RWPE2 (cell line): Measurements from ENCODE around the gene MAP4K3.

Experiments used
- ATAC-seq: fragments of 200-7000 bp; cut with Tn5 transposase; 3 replicates; pipeline ENCODE4 v1.9.1; 2021; ENCODE audit warnings: low read depth
- DNase-seq: peaks from one replicate; pipeline ENCODE4 v3.0.0-alpha.2; 2020; ENCODE audit warnings: low spot score
- H3K27ac ChIP-seq: fragments of 450-650 bp; 2 replicates; pipeline ENCODE4 v1.5.1; 2017; ENCODE audit warnings: mild to moderate bottlenecking; ENCODE audit not compliant: poor library complexity, severe bottlenecking
- H3K27me3 ChIP-seq: fragments of 250-450 bp; sonication (Bioruptor Pico); 2 replicates; pipeline ENCODE4 v1.5.1; 2021; ENCODE audit warnings: mild to moderate bottlenecking, moderate library complexity; ENCODE audit not compliant: insufficient read depth, poor library complexity, severe bottlenecking
- H3K36me3 ChIP-seq: fragments of 250-450 bp; sonication (Bioruptor Pico); 2 replicates; pipeline ENCODE4 v1.5.1; 2020; ENCODE audit warnings: low read depth, mild to moderate bottlenecking, moderate library complexity
- H3K4me1 ChIP-seq: fragments of 250-450 bp; sonication (Bioruptor Pico); 2 replicates; pipeline ENCODE4 v1.5.1; 2021; ENCODE audit warnings: mild to moderate bottlenecking, moderate library complexity; ENCODE audit not compliant: insufficient read depth, poor library complexity, severe bottlenecking
- H3K4me3 ChIP-seq: fragments of 250-450 bp; sonication (Bioruptor Pico); 2 replicates; pipeline ENCODE4 v1.5.1; 2021; ENCODE audit warnings: mild to moderate bottlenecking, moderate library complexity; ENCODE audit not compliant: severe bottlenecking
- H3K9me3 ChIP-seq: fragments of 250-450 bp; sonication (Bioruptor Pico); 2 replicates; pipeline ENCODE4 v1.5.1; 2021; ENCODE audit warnings: mild to moderate bottlenecking, moderate library complexity; ENCODE audit not compliant: severe bottlenecking
- CTCF ChIP-seq: fragments of 450-650 bp; IDR thresholded peaks from one replicate; pipeline ENCODE4 v1.5.1; 2017; ENCODE audit warnings: mild to moderate bottlenecking, moderate library complexity; ENCODE audit not compliant: poor library complexity, severe bottlenecking

Gene MAP4K3

GRCh38 chr2:39210846-39211245, 226.2 kb downstream of the MAP4K3 start:
- TF ChIP-seq CTCF = no peak
- no peaks in the 10 kb centered on the region for H3K27me3 ChIP-seq
- H3K4me1 ChIP-seq = no peaks in the 10 kb centered on the region
- DNase-seq = no peak
- no peaks in the 10 kb centered on the region for H3K9me3 ChIP-seq
- no peaks in the 10 kb centered on the region for H3K36me3 ChIP-seq
- no peak overlapping the region for H3K27ac ChIP-seq
- ATAC-seq = no peak
- H3K4me3 ChIP-seq = no peak overlapping the region

DNA sequence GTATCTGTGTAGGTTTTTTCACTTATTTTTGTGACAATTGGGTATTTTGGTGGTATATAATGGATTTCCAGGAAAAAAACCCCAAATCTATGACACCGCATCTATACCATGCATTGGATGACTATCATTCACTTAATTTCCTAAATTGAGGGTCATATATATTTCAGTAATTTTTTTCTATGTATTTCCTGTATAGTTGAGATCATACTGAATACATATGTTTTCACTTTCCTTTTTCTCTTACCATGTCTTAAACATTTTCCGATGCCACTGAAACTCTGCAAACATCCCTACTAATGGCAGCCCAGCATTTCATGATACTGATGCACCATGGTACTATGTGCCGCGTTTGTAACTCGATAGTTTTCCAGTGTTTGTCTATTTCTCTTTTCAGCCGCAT, 233.7 kb downstream of the MAP4K3 start:
- H3K4me3 ChIP-seq = no peak overlapping the region
- H3K9me3 ChIP-seq = no peaks in the 10 kb centered on the region
- no peaks in the 10 kb centered on the region for H3K36me3 ChIP-seq
- TF ChIP-seq CTCF = no peak
- H3K27ac ChIP-seq = no peak overlapping the region
- H3K4me1 ChIP-seq = no peaks in the 10 kb centered on the region
- no peak for DNase-seq
- no peak for ATAC-seq
- H3K27me3 ChIP-seq = no peaks in the 10 kb centered on the region

DNA sequence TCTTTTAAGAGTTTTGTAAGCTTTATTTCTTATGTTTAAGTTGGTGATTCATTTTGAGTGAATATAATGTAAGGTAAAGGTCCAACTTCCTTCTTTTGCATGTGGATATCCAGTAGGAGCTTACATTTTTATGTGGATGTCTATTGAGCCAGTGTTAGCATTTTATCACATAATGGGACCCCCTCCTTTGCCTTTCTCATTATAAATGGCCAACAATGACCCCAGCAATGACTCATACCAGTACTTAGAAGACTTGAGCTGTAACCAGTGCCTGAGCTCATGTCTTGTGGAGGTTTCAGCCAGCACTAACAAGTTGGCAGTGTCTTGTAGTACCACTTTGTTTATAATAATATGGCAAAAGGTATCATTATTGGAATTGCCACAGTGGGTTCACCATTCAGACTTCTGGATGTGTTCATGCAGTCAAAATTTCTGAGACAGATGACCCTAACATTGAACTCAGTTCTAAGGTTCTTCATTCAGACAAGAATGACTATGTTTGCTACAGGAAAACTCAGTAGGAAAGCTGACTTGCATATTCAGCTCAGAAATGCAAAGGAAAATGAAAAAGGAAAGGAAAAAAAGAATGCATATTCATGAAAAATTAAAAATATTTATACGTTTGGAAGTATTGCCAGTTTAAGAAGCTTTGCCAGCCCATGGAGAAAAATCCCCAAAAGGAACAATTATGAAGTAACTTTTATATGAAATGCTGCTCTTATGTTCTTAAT, 234.3 kb downstream of the MAP4K3 start:
- H3K27ac ChIP-seq = no peak overlapping the region
- H3K4me1 ChIP-seq = no peaks in the 10 kb centered on the region
- DNase-seq (no peak), ATAC-seq (no peak)
- no peaks in the 10 kb centered on the region for H3K36me3 ChIP-seq
- no peaks in the 10 kb centered on the region for H3K9me3 ChIP-seq
- H3K27me3 ChIP-seq = no peaks in the 10 kb centered on the region
- TF ChIP-seq CTCF = no peak
- H3K4me3 ChIP-seq = no peak overlapping the region
